HG03342 (cell line): Measurements from ENCODE around the gene LPCAT3.

ENCODE experiments used
- ATAC-seq: cut with Tn5 transposase; IDR thresholded peaks from one replicate; pipeline ENCODE4 v1.9.1; 2021; ENCODE audit warnings: mild to moderate bottlenecking, moderate library complexity; ENCODE audit not compliant: unreplicated experiment

Gene LPCAT3

GRCh38 chr12:6965026-6965661, 53.1 kb downstream of the LPCAT3 start:
- ATAC-seq = peak; percentile 44

GRCh38 chr12:6964605-6965025, 53.7 kb downstream of the LPCAT3 start:
- no peak for ATAC-seq

GRCh38 chr12:6963791-6964413, 54.4 kb downstream of the LPCAT3 start:
- no peak for ATAC-seq

- ATAC-seq = no peak
Measured at GRCh38 chr12:6963016-6963731, 55.1 kb downstream of the LPCAT3 start.

- no peak for ATAC-seq
Measured at GRCh38 chr12:6962285-6963015, 55.8 kb downstream of the LPCAT3 start.

GRCh38 chr12:6961695-6962284, 56.5 kb downstream of the LPCAT3 start:
- no peak for ATAC-seq

- no peak for ATAC-seq
Measured at GRCh38 chr12:6961278-6961694, 57.0 kb downstream of the LPCAT3 start.

GRCh38 chr12:6960593-6961277, 57.5 kb downstream of the LPCAT3 start:
- ATAC-seq = no peak

GRCh38 chr12:6959805-6960592, 58.3 kb downstream of the LPCAT3 start:
- no peak for ATAC-seq

- ATAC-seq = peak; percentile 59
Measured at GRCh38 chr12:6959058-6959804, 59.0 kb downstream of the LPCAT3 start.

- no peak for ATAC-seq
Measured at GRCh38 chr12:6958609-6959057, 59.6 kb downstream of the LPCAT3 start.

- ATAC-seq = no peak
Measured at GRCh38 chr12:6957741-6958608, 60.3 kb downstream of the LPCAT3 start.

- ATAC-seq = no peak
Measured at GRCh38 chr12:6957151-6957701, 61.0 kb downstream of the LPCAT3 start.

GRCh38 chr12:6956021-6956727, 62.1 kb downstream of the LPCAT3 start:
- no peak for ATAC-seq

- ATAC-seq = no peak
Measured at GRCh38 chr12:6955108-6956020, 62.9 kb downstream of the LPCAT3 start.
